ENCODE measurements around the gene ITM2B. TPM values are rescaled to one million over a fixed set of nuclear protein-coding genes. Genes with fewer than 3 reads are reported as not detected.
A peak's percentile ranks its signal among the peaks of the same experiment; 100 is the strongest.

ITM2B gene
- polyA plus RNA-seq, 4 donors, result 1,265 to 1,775 (median 1,416) TPM

GRCh38 chr13:48255090-48255489 is 22.1 kb downstream of the ITM2B start:
- no peak for DNase-seq (ENCODE audit: low read depth in 4 of 4, low spot score in 2 of 4)

- no peak for DNase-seq (ENCODE audit: low read depth in 4 of 4, low spot score in 2 of 4)
Measured at GRCh38 chr13:48255954-48256353, 22.9 kb downstream of the ITM2B start.

GRCh38 chr13:48258002-48258401 is 25.0 kb downstream of the ITM2B start:
- peak in 1 of 4 donors; percentile 17 for DNase-seq (ENCODE audit: low read depth in 4 of 4, low spot score in 2 of 4)

- DNase-seq (ENCODE audit: low read depth in 4 of 4, low spot score in 2 of 4), result no peak
Measured at GRCh38 chr13:48258430-48258829, 25.4 kb downstream of the ITM2B start.

GRCh38 chr13:48260970-48261369 is 28.0 kb downstream of the ITM2B start:
- DNase-seq (ENCODE audit: low read depth in 4 of 4, low spot score in 2 of 4), result no peak

- DNase-seq (ENCODE audit: low read depth in 4 of 4, low spot score in 2 of 4), result no peak
Measured at GRCh38 chr13:48263196-48263595, 30.2 kb downstream of the ITM2B start.

- no peak for DNase-seq (ENCODE audit: low read depth in 4 of 4, low spot score in 2 of 4)
Measured at GRCh38 chr13:48264058-48264457, 31.1 kb downstream of the ITM2B start.

- no peak for DNase-seq (ENCODE audit: low read depth in 4 of 4, low spot score in 2 of 4)
Measured at GRCh38 chr13:48265217-48265815, 32.3 kb downstream of the ITM2B start.

- DNase-seq (ENCODE audit: low read depth in 4 of 4, low spot score in 2 of 4), result no peak
Measured at GRCh38 chr13:48266150-48266549, 33.1 kb downstream of the ITM2B start.

GRCh38 chr13:48266701-48267639 is 34.0 kb downstream of the ITM2B start:
- DNase-seq (ENCODE audit: low read depth in 4 of 4, low spot score in 2 of 4), result no peak

GRCh38 chr13:48268019-48268418 is 35.0 kb downstream of the ITM2B start:
- DNase-seq (ENCODE audit: low read depth in 4 of 4, low spot score in 2 of 4), result no peak

- DNase-seq (ENCODE audit: low read depth in 4 of 4, low spot score in 2 of 4), result no peak
Measured at GRCh38 chr13:48273346-48273745, 40.3 kb downstream of the ITM2B start.

GRCh38 chr13:48275507-48275906 is 42.5 kb downstream of the ITM2B start:
- DNase-seq (ENCODE audit: low read depth in 4 of 4, low spot score in 2 of 4), result no peak

- no peak for DNase-seq (ENCODE audit: low read depth in 4 of 4, low spot score in 2 of 4)
Measured at GRCh38 chr13:48278806-48279205, 45.8 kb downstream of the ITM2B start.

GRCh38 chr13:48281556-48281955 is 48.5 kb downstream of the ITM2B start:
- DNase-seq (ENCODE audit: low read depth in 4 of 4, low spot score in 2 of 4), result no peak

- DNase-seq (ENCODE audit: low read depth in 4 of 4, low spot score in 2 of 4), result no peak
Measured at GRCh38 chr13:48291730-48292129, 58.7 kb downstream of the ITM2B start.

GRCh38 chr13:48292650-48293049 is 59.6 kb downstream of the ITM2B start:
- DNase-seq (ENCODE audit: low read depth in 4 of 4, low spot score in 2 of 4), result no peak

- no peak for DNase-seq (ENCODE audit: low read depth in 4 of 4, low spot score in 2 of 4)
Measured at GRCh38 chr13:48294653-48295052, 61.6 kb downstream of the ITM2B start.

- DNase-seq (ENCODE audit: low read depth in 4 of 4, low spot score in 2 of 4), result no peak
Measured at GRCh38 chr13:48295271-48295670, 62.3 kb downstream of the ITM2B start.

GRCh38 chr13:48296528-48296927 is 63.5 kb downstream of the ITM2B start:
- DNase-seq (ENCODE audit: low read depth in 4 of 4, low spot score in 2 of 4), result no peak

- no peak for DNase-seq (ENCODE audit: low read depth in 4 of 4, low spot score in 2 of 4)
Measured at GRCh38 chr13:48297131-48297786, 64.3 kb downstream of the ITM2B start.
